K562 (cell line): Measurements from ENCODE around the gene GSTM2.

ENCODE experiments used
- BACH1 ChIP-seq: fragments of 200-800 bp; sonication (Bioruptor generic); IDR thresholded peaks from 2 replicates; pipeline ENCODE4 v1.6.1; 2016; ENCODE audit warnings: missing genetic modification characterization, missing compliant biosample characterization
- KDM4B ChIP-seq, 2 experiments: fragments of 450-650 bp in 1 of 2; sonication (generic) in 1 of 2; IDR thresholded peaks; 2 replicates each; pipeline ENCODE4 v1.6.1; 2016 to 2017; ENCODE audit warnings: borderline replicate concordance in 2 of 2, antibody characterized with exemption in 1 of 2, low read depth in 1 of 2, mild to moderate bottlenecking in 1 of 2
- KLF6 ChIP-seq: fragments of 250-450 bp; sonication (Bioruptor Pico); IDR thresholded peaks from 2 replicates; pipeline ENCODE4 v1.4.0; 2020; ENCODE audit warnings: mild to moderate bottlenecking, moderate library complexity, borderline replicate concordance
- L3MBTL2 ChIP-seq: fragments of 450-650 bp; IDR thresholded peaks from 2 replicates; pipeline ENCODE4 v1.6.1; 2016; ENCODE audit warnings: mild to moderate bottlenecking, moderate library complexity
- POLR2A ChIP-seq: fragments of 450-650 bp; conservative IDR thresholded peaks from 2 replicates; pipeline ENCODE4 v1.6.1; 2016
- POLR2AphosphoS5 ChIP-seq: IDR thresholded peaks from 2 replicates; pipeline ENCODE4 v1.6.1; 2011; ENCODE audit warnings: mild to moderate bottlenecking, low read depth, low read length, moderate library complexity; ENCODE audit not compliant: control insufficient read depth, insufficient read depth
- SPI1 ChIP-seq: IDR thresholded peaks from 2 replicates; pipeline ENCODE4 v1.6.1; 2011; ENCODE audit warnings: low read depth, low read length, control low read depth, borderline replicate concordance
- TF ChIP-seq, protein P1 (sequence below), 2 experiments: fragments of 450-650 bp in 1 of 2; sonication (generic) in 1 of 2; formaldehyde crosslinking; conservative IDR thresholded peaks; 2 replicates each; pipeline versions ENCODE4 v1.4.0 to v1.8.1; 2020 to 2022; ENCODE audit warnings: mild to moderate bottlenecking in 1 of 2, missing genetic modification reagents in 1 of 2
- TF ChIP-seq, protein P2 (sequence below), 3 experiments: IDR thresholded peaks in 2 of 3; conservative IDR thresholded peaks in 1 of 3; 2 replicates each; pipeline ENCODE4 v1.5.1; 2011 to 2012; ENCODE audit warnings: low read length in 3 of 3, mild to moderate bottlenecking in 3 of 3, control low read depth in 2 of 3, improper control_type of control experiment in 1 of 3, inconsistent platforms in 1 of 3, low read depth in 1 of 3, mixed read lengths in 1 of 3, moderate library complexity in 1 of 3; ENCODE audit not compliant: insufficient read depth in 2 of 3

DNA sequence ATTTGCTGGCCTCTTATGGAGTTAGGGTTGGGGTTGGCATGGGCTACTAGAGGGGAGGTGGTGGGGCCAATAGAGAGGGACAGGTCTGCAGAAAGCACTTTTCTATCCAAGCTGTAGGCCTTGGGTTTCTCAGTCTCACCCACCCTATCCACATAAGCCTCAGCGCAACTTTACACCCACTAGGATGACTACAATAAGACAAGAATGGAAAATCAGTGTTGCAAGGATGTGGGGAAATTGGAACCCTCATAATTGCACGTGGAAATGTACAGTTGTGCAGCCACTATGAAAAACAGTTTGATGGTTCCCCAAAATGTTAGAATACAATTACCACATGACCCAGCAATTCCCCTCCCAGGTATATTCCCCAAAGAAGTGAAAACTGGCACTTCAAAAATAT, 26.0 kb upstream of the GSTM2 start:
- TF ChIP-seq, protein P1, sequence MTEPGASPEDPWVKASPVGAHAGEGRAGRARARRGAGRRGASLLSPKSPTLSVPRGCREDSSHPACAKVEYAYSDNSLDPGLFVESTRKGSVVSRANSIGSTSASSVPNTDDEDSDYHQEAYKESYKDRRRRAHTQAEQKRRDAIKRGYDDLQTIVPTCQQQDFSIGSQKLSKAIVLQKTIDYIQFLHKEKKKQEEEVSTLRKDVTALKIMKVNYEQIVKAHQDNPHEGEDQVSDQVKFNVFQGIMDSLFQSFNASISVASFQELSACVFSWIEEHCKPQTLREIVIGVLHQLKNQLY (CRISPR knock-in tag; conservative IDR thresholded peaks at IDR 0.05): no peak
- TF ChIP-seq KLF6 (CRISPR knock-in tag) (no peak), POLR2A (no peak), BACH1 (tag) (no peak), POLR2AphosphoS5 (no peak), KDM4B (IDR thresholded peaks at IDR 0.05; ENCODE audit: borderline replicate concordance in 2 of 2, low read depth in 1 of 2) (no peak), SPI1 (no peak), L3MBTL2 (no peak)
- TF ChIP-seq, protein P2, sequence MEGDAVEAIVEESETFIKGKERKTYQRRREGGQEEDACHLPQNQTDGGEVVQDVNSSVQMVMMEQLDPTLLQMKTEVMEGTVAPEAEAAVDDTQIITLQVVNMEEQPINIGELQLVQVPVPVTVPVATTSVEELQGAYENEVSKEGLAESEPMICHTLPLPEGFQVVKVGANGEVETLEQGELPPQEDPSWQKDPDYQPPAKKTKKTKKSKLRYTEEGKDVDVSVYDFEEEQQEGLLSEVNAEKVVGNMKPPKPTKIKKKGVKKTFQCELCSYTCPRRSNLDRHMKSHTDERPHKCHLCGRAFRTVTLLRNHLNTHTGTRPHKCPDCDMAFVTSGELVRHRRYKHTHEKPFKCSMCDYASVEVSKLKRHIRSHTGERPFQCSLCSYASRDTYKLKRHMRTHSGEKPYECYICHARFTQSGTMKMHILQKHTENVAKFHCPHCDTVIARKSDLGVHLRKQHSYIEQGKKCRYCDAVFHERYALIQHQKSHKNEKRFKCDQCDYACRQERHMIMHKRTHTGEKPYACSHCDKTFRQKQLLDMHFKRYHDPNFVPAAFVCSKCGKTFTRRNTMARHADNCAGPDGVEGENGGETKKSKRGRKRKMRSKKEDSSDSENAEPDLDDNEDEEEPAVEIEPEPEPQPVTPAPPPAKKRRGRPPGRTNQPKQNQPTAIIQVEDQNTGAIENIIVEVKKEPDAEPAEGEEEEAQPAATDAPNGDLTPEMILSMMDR (IDR thresholded peaks at IDR 0.05 in 2 of 3, conservative IDR thresholded peaks at IDR 0.05 in 1 of 3; ENCODE audit: insufficient read depth in 2 of 3, low read depth in 1 of 3, low read length in 3 of 3): no peak
